B cell (primary cell): ENCODE results near the gene ADGRD1.

ENCODE experiments used
- CTCF ChIP-seq: fragments of 200-600 bp; IDR thresholded peaks from one replicate; pipeline ENCODE4 v1.8.0; 2022; ENCODE audit warnings: antibody characterized with exemption, mild to moderate bottlenecking
- EZH2 ChIP-seq: IDR thresholded peaks from 2 replicates; pipeline ENCODE4 v1.6.1; 2012; ENCODE audit warnings: borderline replicate concordance, low read depth, mild to moderate bottlenecking, moderate library complexity, low read length; ENCODE audit not compliant: insufficient read depth, poor library complexity, severe bottlenecking

- TF ChIP-seq CTCF = no peak
- TF ChIP-seq EZH2 = no peak
These were observed 96.9 kb downstream of the ADGRD1 start for GRCh38 chr12:131050463-131051154.
